GM12878 (cell line): ENCODE results near the gene TDRKH. TPM values are rescaled to one million over a fixed set of nuclear protein-coding genes. Genes with fewer than 3 reads are reported as not detected.
"Not testable (repeated sequence)": the region's sequence is repeated elsewhere in the genome, so short reads cannot be mapped to it uniquely, and the experiment has no call there.

Source experiments
- ATAC-seq: fragments of 200-7000 bp; cut with Tn5 transposase; 3 replicates; pipeline ENCODE4 v1.9.1; 2020; ENCODE audit warnings: mild to moderate bottlenecking, moderate library complexity
- BruUV-seq: library from RNA; stranded (reverse); fragments of 400-500 nt; replicated peaks from 2 replicates; lab custom pipeline; 2021; lab: Mats Ljungman, UMichigan
- CTCF ChIA-PET: fragments of 300-600 bp; sonication (Branson Sonifier 250); formaldehyde crosslinking; extraction: SDS; loops from one replicate; lab custom pipeline; 2021; ENCODE audit warnings: inconsistent platforms; lab: Yijun Ruan, JAX
- POLR2A ChIA-PET: fragments of 350-600 bp; formaldehyde crosslinking; extraction: SDS; loops from one replicate; lab custom pipeline; 2021; ENCODE audit warnings: inconsistent platforms; lab: Charles Lee
- RAD21 ChIA-PET: fragments of 300-600 bp; sonication (Branson Sonifier 250); formaldehyde crosslinking; loops from one replicate; lab custom pipeline; 2023; ENCODE audit warnings: antibody characterized with exemption; ENCODE audit not compliant: unreplicated experiment; lab: Charles Lee
- SMC1A ChIA-PET: fragments of 300-600 bp; sonication (Branson Sonifier 250); formaldehyde crosslinking; loops from one replicate; lab custom pipeline; 2023; ENCODE audit not compliant: unreplicated experiment, uncharacterized antibody; lab: Charles Lee
- DNase-seq: peaks from one replicate; pipeline ENCODE4 v3.0.0-alpha.2; 2011; ENCODE audit warnings: low read depth, low spot score
- FAIRE-seq: peaks from 3 replicates; lab custom pipeline; 2011; peaks lifted over from hg19 to GRCh38; lab: Jason Lieb, UNC
- H2AFZ ChIP-seq: 2 replicates; pipeline ENCODE4 v1.6.0; 2011; ENCODE audit warnings: low read depth, low read length, control low read depth; ENCODE audit not compliant: control insufficient read depth
- H3K27ac ChIP-seq: 2 replicates; pipeline ENCODE4 v1.5.1; 2011; ENCODE audit warnings: control low read depth; ENCODE audit not compliant: control insufficient read depth, insufficient read depth
- H3K27me3 ChIP-seq, 2 experiments: replicated peaks in 1 of 2; 2 replicates each; pipeline versions ENCODE4 v1.6.0 to v1.6.1; 2011; ENCODE audit warnings: low read length in 1 of 2; ENCODE audit not compliant: control insufficient read depth in 2 of 2, insufficient read depth in 2 of 2
- H3K36me3 ChIP-seq, 2 experiments: 2 replicates each; pipeline ENCODE4 v1.5.1; 2011; ENCODE audit warnings: low read length in 1 of 2; ENCODE audit not compliant: control insufficient read depth in 2 of 2, insufficient read depth in 2 of 2
- H3K4me1 ChIP-seq: 2 replicates; pipeline ENCODE4 v1.6.1; 2011; ENCODE audit warnings: mild to moderate bottlenecking, low read length, moderate library complexity, mixed read lengths; ENCODE audit not compliant: control insufficient read depth, insufficient read depth
- H3K4me2 ChIP-seq: 2 replicates; pipeline ENCODE4 v1.6.0; 2011; ENCODE audit warnings: control low read depth; ENCODE audit not compliant: control insufficient read depth, insufficient read depth
- H3K4me3 ChIP-seq: fragments of 200-600 bp; sonication (generic); 2 replicates; pipeline ENCODE4 v1.5.1; 2016
- H3K79me2 ChIP-seq: 2 replicates; pipeline ENCODE4 v1.6.0; 2011; ENCODE audit warnings: low read length; ENCODE audit not compliant: control insufficient read depth, insufficient read depth
- H3K9ac ChIP-seq: 2 replicates; pipeline ENCODE4 v1.8.0; 2011; ENCODE audit warnings: low read length, control low read depth, mixed read lengths; ENCODE audit not compliant: control insufficient read depth, insufficient read depth
- H3K9me3 ChIP-seq: replicated peaks from 3 replicates; pipeline ENCODE4 v1.5.1; 2011; ENCODE audit warnings: mild to moderate bottlenecking, low read length; ENCODE audit not compliant: control insufficient read depth, insufficient read depth
- H4K20me1 ChIP-seq: 2 replicates; pipeline ENCODE4 v1.6.0; 2011; ENCODE audit not compliant: control insufficient read depth, insufficient read depth
- HDAC2 ChIP-seq: fragments of 200-600 bp; sonication (generic); IDR thresholded peaks from 2 replicates; pipeline ENCODE4 v1.6.1; 2017
- WGBS: methylation state at CpG from one replicate; pipeline ENCODE4 v1.1.6; 2016; ENCODE audit warnings: low lambda C conversion rate; ENCODE audit not compliant: insufficient replicate concordance, insufficient coverage; ENCODE audit errors: missing lambda C conversion rate; 5-methylcytosine and 5-hydroxymethylcytosine counted together
- in situ Hi-C: fragments of 300-500 bp; cut with MboI; formaldehyde crosslinking; loops from 9 replicates; pipeline ENCODE4 v1.14.3; 2018; ENCODE audit warnings: mixed read lengths
- intact Hi-C: fragments of 100-400 bp; cut with micrococcal nuclease; formaldehyde crosslinking; loops from one replicate; pipeline ENCODE4 v1.14.2; 2022; ENCODE audit not compliant: unreplicated experiment
- polyA plus RNA-seq, 11 experiments: library from polyadenylated mRNA; depleted of rRNA in 4 of 11; unstranded in 6 of 11; stranded (reverse) in 5 of 11; fragments of >200 nt; fragmentation: Nextera tagmentation in 4 of 11; fragmentation: Illumina TruSeq in 1 of 11; extraction: Ambion mirVana in 4 of 11; extraction: Trizol in 1 of 11; gene quantifications; 1 replicate in 1 of 11; 2 replicates in 10 of 11; pipeline versions ENCODE4 v1.2.1 to v1.2.3, GENCODE V29; 2011 to 2016; ENCODE audit warnings: inconsistent platforms in 2 of 11, missing spikeins in 2 of 11, low read depth in 1 of 11
- total RNA-seq, 4 experiments: library from RNA; depleted of rRNA in 3 of 4; stranded (reverse); fragments of >200 nt in 3 of 4; fragmentation: Illumina TruSeq in 1 of 4; extraction: Trizol in 1 of 4; gene quantifications; 2 replicates each; pipeline versions ENCODE4 v1.2.1 to v1.2.3, GENCODE V29; 2013 to 2021

Gene TDRKH
- total and polyA plus RNA-seq, 10 of the 15 experiments (the other 5 are each of a cell fraction or from before 2014, with no cell fraction given) = 1.3 to 8.4 (median 2.9) TPM

- H3K4me2 ChIP-seq = no peak overlapping the region
- DNase-seq = no peak
- ChIA-PET CTCF (interaction anchor here (1.4 kb wide), 1 partner anchor 10 kb away, joined by 3 read pairs; the partner anchor contains the start of gene MRPL9), RAD21 (no interaction called here), SMC1A (no interaction called here), POLR2A (no interaction called here)
- no peaks in the 10 kb centered on the region for H3K27me3 ChIP-seq
- H3K9ac ChIP-seq = no peak overlapping the region
- in situ Hi-C loops = no loop called here
- no peak for ATAC-seq
- FAIRE-seq = no peak
- WGBS = 48% methylated on average over 5 of the region's 5 CpGs
- TF ChIP-seq HDAC2 = no peak
- H3K9me3 ChIP-seq = no peaks in the 10 kb centered on the region
- H3K27ac ChIP-seq = no peak overlapping the region
- H3K36me3 ChIP-seq = no peaks in the 10 kb centered on the region
- no peak overlapping the region for H2AFZ ChIP-seq
- BruUV-seq = no TSS peak
- no peaks in the 10 kb centered on the region for H3K4me1 ChIP-seq
- H4K20me1 ChIP-seq = no peaks in the 10 kb centered on the region
- intact Hi-C loops = no loop called here
- H3K4me3 ChIP-seq = no peak overlapping the region
- no peaks in the 10 kb centered on the region for H3K79me2 ChIP-seq
These were observed 16.6 kb downstream of the TDRKH start for GRCh38 chr1:151773702-151774101.

GRCh38 chr1:151769270-151769669 lies 21.0 kb downstream of the TDRKH start:
- FAIRE-seq, H2AFZ ChIP-seq, H3K4me2 ChIP-seq, H3K9me3 ChIP-seq, H3K27ac ChIP-seq, H3K4me3 ChIP-seq, H3K79me2 ChIP-seq, H4K20me1 ChIP-seq, BruUV-seq, in situ Hi-C loops, H3K36me3 ChIP-seq, intact Hi-C loops, H3K9ac ChIP-seq, POLR2A ChIA-PET, H3K4me1 ChIP-seq, CTCF ChIA-PET, RAD21 ChIA-PET, SMC1A ChIA-PET, DNase-seq, ATAC-seq, H3K27me3 ChIP-seq: not testable (repeated sequence)
- WGBS = 70% methylated on average over 22 of the region's 34 CpGs

- H3K9me3 ChIP-seq, H3K36me3 ChIP-seq, H3K79me2 ChIP-seq, H3K4me3 ChIP-seq, ATAC-seq, H3K4me1 ChIP-seq, intact Hi-C loops, H4K20me1 ChIP-seq, RAD21 ChIA-PET, BruUV-seq, FAIRE-seq, H3K27me3 ChIP-seq, H3K4me2 ChIP-seq, DNase-seq, H2AFZ ChIP-seq, H3K9ac ChIP-seq, H3K27ac ChIP-seq, in situ Hi-C loops: not testable (repeated sequence)
- WGBS = 22% methylated on average over 3 of the region's 7 CpGs
- POLR2A ChIA-PET = interaction anchor here (0.6 kb wide), 1 partner anchor 9 kb away, joined by 3 read pairs; no protein-coding TSS in a partner anchor
- SMC1A ChIA-PET = interaction anchor here (1.2 kb wide), 1 partner anchor 34 kb away, joined by 4 read pairs; no protein-coding TSS in a partner anchor
- CTCF ChIA-PET = interaction anchor here (1.1 kb wide), 1 partner anchor 174 kb away, joined by 3 read pairs; no protein-coding TSS in a partner anchor
These were observed 21.8 kb downstream of the TDRKH start for GRCh38 chr1:151768351-151769066.
